GM10266 (cell line): Measurements from ENCODE around the gene CDH4.

Source experiments
- DNase-seq: peaks from one replicate; pipeline ENCODE4 v3.0.0; 2012; ENCODE audit errors: extremely low spot score
- CTCF ChIP-seq: IDR thresholded peaks from 2 replicates; pipeline ENCODE4 v1.5.1; 2012; ENCODE audit warnings: mild to moderate bottlenecking, low read depth; ENCODE audit not compliant: control insufficient read depth, insufficient read depth; ENCODE audit errors: missing control alignments

Gene CDH4

DNA sequence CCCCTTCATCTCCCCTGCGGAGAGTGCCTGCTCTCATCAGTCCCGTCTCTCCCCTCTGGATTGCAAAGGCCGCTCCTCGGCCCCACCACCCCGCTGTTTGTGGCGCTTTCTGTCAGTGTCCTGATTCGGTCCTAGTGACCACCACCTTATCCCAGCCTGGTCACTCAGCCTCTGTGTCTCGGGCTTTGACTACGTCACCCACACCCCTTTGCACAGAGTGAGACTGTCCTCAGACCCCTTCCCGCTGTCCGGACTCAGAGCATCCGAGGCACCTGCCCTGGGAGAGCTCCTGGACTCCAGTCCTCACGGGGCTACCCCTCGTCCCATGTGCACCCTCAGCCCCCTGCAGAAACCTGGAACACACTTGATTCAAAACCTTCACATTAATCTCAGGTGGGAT, 433.4 kb downstream of the CDH4 start:
- no peak for TF ChIP-seq CTCF
- no peak for DNase-seq

- no peak for TF ChIP-seq CTCF
- DNase-seq, result no peak
Measured at GRCh38 chr20:61686051-61686936, 434.2 kb downstream of the CDH4 start.

DNA sequence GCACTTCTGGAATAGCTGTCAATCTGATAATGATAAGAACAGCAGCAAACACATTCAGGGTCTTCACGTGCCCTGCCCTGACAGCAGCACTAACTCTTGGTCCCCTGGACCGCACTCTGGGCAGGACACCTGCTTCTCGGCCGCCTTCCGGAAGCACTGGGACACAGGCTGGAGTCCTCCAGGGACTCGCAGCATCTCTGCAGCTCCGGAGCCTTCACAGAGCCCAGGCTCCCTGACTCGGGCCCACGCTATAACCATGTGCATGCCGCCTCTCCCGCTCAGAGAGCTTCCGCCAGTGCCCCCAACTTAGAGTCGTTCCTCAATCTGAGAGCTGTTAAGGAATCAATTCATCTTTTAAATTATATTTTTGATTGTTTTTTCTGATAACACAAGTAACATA, 436.4 kb downstream of the CDH4 start:
- DNase-seq, result no peak
- no peak for TF ChIP-seq CTCF

DNA sequence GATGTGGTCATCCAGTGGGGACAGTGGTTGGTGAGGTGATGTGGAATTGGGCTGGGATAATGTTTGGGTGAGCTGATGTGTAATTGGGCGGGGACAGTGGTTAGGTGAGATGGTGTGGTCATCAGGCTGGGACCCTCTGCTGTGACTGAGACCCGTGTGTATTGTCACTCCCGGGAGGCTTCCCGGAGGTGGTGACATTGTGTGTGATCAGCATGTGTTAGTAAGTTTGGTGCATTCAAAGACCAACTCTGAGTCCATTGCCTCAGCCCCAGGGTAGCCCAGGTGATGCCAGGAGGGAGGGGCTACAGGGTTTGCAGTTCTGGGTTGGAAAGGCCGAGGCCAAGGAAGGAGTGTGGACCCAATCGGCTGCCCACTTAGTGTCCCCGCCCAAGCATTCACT, 438.1 kb downstream of the CDH4 start:
- no peak for DNase-seq
- no peak for TF ChIP-seq CTCF

- TF ChIP-seq CTCF, result no peak
Measured at GRCh38 chr20:61690993-61691838, 439.2 kb downstream of the CDH4 start.

GRCh38 chr20:61691978-61692377, 439.9 kb downstream of the CDH4 start:
- DNase-seq, result no peak
- TF ChIP-seq CTCF, result no peak

More at GRCh38 chr20:61690993-61691838, 439.2 kb downstream of the CDH4 start:
- DNase-seq, result no peak

DNA sequence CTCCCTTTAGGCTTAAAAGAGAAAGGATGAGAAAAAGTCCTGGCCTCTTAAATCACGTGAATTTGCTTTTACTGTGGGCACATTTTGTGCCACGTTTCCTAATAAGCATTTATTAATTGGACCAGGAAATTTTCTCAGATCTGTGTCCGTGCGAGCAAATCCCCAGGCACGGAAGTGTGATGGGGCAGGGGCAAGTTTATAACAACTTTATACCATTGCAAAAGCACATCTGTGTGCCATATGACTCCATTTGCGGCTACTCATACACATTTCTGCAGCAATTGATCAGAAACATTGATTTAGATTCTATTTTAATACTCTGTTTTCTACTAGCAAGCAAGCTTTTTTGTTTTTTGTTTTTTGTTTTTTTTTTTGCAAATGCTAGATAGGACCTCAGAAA, 440.4 kb downstream of the CDH4 start:
- no peak for DNase-seq
- no peak for TF ChIP-seq CTCF
